Brain pericyte (primary cell): ENCODE data around the gene SPOPL.

Source experiments
- DNase-seq: peaks from one replicate; pipeline ENCODE4 v3.0.0-alpha.2; 2012; ENCODE audit warnings: low read depth, low spot score

Gene SPOPL

GRCh38 chr2:138600732-138601457 lies 99.3 kb downstream of the SPOPL start:
- DNase-seq, result no peak

- no peak for DNase-seq
Measured at GRCh38 chr2:138601458-138602165, 100.0 kb downstream of the SPOPL start.

- DNase-seq, result no peak
Measured at GRCh38 chr2:138602166-138602460, 100.5 kb downstream of the SPOPL start.

GRCh38 chr2:138607746-138608145 lies 106.2 kb downstream of the SPOPL start:
- DNase-seq, result no peak

GRCh38 chr2:138609446-138609845 lies 107.9 kb downstream of the SPOPL start:
- no peak for DNase-seq

GRCh38 chr2:138610201-138610953 lies 108.8 kb downstream of the SPOPL start:
- DNase-seq, result no peak

- DNase-seq, result no peak
Measured at GRCh38 chr2:138615257-138615656, 113.7 kb downstream of the SPOPL start.

- DNase-seq, result no peak
Measured at GRCh38 chr2:138617026-138617425, 115.5 kb downstream of the SPOPL start.

- DNase-seq, result no peak
Measured at GRCh38 chr2:138618971-138619370, 117.4 kb downstream of the SPOPL start.

- no peak for DNase-seq
Measured at GRCh38 chr2:138620431-138620830, 118.9 kb downstream of the SPOPL start.

- DNase-seq, result no peak
Measured at GRCh38 chr2:138621139-138621538, 119.6 kb downstream of the SPOPL start.

GRCh38 chr2:138622613-138623012 lies 121.0 kb downstream of the SPOPL start:
- DNase-seq, result no peak
